ENCODE results near the gene BCAS1.

The BCAS1 gene

DNA sequence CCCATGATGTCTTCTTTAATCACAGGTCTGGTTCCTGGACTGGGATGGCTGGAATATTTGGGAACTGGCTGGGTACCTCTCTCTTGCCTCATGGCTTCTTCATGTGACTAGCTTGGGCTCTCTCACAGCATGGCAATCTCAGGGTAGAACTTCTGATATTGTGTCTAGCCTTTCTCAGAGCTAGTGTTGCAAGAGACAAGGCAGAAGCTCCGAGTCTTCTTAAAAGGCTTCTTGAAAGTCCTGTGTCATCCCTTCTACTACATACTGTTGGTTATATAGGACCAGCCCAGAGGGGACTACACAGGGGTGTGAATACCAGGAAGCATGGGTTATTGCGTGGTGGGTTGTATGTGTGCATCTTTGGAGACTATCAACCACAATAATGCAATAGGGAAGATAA, 23.3 kb downstream of the BCAS1 start:
- DNase-seq: no peak

DNA sequence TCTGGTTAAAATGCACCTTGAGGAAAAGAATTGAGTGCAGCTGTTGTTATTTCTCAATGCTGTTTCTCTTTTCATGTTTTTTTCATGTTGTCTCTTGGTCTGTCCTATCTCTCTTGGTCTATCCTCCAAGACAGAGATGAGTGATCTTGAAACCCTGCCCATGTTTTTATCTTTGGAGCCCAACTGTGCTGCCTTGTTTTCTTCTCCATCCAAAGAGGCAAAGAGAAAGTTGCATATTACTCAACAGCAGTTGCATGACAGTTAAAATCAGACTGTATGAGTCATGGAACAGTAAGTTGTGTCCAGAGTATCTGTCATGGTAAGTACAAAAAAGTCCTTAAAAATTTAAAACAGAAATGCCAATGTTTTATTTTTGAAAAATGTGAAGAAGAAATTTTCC, 26.2 kb downstream of the BCAS1 start:
- peak; percentile 36 for DNase-seq

DNA sequence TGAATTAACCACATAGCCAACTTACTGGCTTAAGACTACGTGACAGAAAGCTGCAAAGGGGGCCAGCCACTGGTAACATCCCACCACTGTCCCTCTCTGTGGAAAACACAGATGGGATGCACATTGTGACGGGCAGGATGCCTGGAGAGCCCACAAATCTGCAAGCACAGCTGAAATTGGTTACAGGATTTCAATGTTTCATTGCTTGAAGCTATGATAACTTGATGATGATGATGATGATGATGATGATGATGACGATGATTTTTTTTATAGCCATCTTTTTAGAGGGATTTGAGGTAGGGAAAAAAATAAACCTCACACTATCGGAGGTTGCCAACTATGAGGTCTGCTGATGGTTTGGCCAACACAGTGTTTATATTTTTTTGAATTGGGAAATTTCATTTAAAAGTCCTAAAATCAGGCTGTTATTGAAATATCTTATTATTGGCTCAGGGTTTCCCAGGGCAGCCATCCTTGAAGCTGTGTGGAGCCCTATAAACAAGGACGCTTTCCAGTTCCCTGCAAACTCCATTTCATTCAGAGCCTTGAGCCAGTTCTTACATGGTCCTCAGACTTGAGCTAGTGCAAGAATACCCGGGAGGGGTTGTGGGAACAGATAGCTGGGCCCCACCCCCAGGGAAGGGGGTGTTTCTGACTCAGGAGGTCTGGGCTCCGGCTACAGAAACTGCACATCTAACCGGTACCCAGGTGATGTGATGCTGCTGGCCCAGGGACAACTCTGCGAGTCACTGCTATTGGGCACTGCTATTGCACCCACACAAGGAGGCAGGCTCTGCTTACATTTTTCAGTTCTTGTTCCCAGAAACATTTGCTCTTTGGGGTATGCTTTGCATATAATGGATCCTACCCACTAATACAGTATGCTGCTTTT, 27.1 kb downstream of the BCAS1 start:
- DNase-seq: no peak

DNA sequence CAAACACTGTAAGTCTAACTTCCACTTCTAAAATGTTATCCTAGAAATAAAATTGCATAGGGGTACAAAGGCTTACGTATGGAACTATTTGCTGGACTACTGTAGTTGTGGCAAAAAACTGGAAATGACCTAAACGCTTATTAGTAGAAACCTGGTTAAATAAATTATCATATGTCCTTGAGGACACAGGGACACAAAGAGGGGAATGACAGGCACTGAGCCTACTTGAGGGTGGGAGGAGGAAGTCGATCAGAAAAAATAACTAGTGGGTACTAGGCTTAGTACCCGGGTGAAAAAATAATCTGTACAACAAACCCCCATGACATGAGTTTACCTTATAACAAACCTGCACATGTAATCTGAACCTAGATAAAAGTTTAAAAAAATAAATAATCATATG, 28.4 kb downstream of the BCAS1 start:
- no peak for DNase-seq

DNA sequence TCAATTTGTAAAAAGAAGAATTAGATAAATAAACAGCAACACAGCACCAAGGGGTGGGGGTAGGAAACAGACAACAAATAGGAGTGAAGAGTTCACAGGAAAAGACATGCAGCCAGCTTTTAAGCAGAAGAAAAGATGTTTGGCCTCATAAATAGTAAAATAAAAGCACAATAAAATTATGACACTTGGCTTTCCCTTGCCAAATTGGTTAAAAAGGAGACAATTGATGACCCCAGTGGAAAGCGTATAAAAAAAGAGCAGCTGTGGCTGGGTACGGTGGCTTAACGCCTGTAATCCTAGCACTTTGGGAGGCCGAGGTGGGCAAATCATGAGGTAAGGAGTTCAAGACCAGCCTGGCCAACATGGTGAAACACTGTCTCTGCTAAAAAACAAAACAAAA, 29.1 kb downstream of the BCAS1 start:
- no peak for DNase-seq

DNA sequence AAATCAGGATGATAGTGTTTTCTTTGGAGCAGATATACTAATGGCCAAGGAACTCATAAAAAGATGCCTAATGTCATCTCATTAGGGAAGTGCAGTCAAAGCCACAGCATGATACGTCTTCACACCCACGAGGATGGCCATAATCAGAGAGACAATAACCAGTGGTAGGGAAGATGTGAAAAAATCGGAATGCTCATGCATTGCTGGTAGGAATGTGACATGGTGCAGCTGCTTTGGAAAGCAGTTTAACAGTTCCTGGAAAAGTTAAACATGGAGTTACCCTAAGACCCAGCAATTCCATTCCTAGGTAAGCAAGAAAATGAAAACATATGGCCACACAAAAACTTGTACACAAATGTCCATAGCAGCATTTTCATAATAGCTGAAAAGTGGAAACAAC, 29.9 kb downstream of the BCAS1 start:
- DNase-seq: no peak

DNA sequence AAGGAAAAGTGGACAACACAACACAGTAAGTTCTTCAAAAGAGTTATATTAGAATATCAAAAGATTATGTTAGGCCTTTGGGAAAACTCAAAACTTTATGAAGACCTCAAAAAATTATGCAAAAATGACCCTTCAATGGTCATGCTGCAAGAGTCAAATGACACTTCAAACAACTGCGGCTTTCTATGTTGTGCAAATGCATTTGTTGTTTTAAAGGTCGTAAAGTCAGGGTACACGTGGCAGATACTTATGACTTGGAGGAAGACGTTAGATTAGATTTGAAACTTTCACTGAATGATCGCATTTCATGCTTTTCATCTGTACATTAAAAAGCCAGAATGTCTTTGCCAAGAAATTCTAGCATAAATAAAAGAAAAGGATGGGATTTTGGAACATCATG, 31.4 kb downstream of the BCAS1 start:
- DNase-seq: no peak

DNA sequence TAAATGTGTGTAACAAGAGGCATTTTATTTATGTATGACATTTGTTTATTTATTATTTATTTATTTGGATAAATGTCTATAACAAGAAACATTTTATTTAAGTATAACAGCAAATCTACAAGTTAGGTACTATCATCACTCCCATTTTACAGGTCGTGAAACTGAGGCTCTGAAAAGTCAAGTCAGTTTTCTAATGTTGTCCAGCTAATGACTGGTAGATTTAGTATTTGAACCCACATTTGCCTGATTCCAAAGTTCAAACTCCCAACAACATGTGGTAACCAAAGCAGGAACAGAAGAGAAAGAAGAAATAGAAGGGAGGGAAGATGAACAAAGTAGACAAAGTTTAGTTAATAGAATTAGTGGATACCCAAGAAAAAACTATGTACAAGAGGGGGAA, 32.9 kb downstream of the BCAS1 start:
- no peak for DNase-seq

DNA sequence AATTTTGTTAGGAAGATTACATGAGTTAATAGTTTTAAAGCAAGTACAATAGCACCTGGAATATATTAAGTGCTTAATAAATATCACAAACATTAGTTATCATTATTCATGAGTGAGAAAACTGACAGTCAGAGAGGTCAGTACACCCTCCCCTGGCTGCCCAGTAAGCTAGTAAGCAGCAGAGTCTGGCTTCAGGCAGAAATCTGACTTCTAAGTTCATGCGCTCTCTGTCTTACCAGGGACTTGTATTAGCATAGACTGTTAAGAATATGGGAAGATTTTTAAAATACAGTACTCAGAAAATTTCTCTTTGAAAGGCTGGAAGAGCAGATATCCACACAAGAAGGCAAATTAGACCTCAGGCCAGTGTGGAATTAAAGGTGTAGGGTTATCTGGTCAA, 40.8 kb downstream of the BCAS1 start:
- no peak for DNase-seq

DNA sequence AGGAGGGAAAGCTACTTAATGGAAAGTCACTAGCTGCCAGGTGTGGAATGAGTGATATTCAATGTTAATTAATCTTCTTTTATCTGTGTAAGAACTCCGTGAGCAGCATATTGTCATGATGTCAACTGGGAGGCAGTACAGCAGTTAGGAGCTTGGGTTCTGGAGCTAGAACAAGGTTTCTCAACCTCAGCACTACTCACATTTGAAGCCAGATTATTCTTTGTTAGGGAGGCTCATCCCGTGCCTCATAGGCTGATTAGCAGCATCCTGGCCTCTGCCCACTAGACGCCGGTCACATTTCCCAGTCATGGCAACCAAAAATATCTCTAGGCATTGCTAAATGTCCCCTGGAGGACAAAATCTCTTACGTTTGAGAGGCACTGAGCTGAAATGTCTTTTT, 41.2 kb downstream of the BCAS1 start:
- DNase-seq: no peak

DNA sequence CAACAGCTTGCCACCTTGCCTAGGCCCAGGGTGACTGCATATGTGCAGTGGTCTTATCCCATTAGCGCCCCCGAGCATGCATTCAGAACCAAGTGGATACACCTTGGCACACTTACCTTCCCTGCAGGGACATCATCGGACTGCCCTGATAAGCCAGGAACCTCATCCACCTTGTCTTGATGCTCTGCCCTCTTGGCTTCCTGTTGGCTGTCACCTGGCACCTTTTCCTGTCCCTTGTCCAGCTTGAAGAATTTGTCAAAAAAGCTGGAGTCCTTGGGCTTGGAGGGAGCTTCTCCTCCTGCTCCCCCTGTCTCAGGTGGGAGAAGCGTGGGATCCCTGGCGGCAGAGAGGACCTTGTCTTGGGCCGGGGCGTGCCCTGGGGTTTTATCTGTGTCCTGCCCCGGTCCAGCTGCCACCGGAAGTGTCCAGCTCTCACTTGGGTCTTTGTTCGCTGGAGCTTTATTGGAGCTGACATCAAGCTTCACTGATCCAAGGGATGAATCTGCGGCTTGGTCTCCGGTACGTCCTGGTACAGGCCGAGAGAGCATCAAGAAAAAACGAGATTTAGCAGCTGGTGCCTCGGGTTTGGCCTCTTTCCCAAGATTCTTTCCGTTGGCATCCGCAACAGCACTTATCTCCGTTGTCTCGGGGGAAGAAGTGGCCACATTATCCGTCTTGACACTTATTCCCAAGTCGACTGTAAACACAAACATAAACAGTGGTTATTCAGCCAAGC, 42.0 kb downstream of the BCAS1 start:
- no peak for DNase-seq

DNA sequence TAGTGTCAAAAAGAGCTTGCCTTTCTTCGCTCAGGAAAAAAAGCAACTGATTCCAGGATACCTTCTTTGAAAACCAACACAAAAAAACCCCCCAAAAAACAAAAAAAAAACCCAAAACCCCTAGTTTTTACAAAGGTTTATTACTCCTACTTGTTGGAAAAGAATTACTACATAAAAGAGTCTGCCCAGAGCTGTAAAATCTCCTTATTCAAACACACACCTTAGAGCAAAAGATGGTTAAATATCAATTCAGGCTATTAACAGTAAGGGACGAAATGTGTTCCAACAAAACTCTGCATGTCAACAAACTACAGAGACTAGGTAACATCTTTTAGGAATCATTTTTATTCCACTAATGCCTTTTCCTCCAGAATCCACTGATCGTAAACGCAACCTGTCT, 42.7 kb downstream of the BCAS1 start:
- DNase-seq: no peak

DNA sequence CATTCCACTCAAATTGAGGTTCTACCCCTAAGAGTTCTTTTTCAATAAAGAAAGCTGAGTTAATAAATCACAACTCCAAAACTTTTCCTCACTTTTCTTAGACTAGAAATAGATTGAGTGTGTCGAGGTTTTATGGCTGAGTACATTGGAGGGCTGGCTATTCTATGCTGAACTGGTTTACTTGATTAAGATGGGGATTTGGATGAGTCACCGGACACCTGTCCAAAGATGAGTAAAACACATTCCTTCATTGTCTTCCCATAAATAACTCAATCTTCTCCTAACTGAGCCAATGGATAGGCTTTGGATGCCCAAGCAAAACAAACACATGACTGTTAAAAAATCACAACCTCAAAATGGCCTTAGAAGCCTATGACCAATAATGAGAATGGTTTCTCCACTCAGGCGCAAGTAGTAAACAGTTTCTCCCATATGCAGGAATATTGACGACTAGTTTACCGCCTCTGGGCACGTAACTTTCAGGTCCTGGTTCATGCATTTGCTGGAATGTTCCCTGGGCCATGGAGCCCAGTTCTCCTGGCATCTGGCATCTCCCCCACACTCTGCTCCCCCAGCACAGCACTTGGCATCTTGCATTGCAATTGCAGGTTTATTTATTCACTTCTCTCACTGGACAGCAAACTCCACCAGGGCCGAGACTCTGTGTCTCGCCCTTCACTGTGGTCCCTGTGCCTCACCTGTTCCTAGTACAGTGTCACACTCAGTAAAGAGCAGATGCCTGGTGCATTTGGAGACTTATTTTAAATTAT, 43.9 kb downstream of the BCAS1 start:
- peak; percentile 83 for DNase-seq

DNA sequence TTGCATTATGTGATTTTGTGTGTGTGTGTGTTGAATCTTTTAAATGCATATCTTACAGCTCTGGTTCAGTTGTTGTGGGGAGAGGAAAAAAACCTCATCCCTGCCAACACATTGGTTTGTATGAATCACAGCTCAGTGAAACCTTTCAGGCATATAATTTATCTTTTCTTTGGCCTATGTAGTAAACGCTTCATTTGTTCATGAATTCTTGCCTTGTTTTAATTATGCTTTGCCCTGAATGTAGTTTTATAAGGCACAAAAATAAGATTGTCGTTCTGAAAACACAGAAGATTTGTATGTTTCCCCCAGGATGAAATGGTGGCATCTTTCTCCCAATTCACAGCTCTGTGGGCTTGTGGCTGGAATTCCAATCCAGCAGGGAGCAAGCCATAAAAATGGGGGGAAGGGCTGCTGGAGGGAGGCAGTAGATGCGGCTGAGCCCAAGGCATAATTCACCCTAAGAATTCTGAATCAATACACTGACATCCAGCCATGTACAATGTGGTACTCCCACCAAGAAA, 45.1 kb downstream of the BCAS1 start:
- DNase-seq: peak; percentile 91

DNA sequence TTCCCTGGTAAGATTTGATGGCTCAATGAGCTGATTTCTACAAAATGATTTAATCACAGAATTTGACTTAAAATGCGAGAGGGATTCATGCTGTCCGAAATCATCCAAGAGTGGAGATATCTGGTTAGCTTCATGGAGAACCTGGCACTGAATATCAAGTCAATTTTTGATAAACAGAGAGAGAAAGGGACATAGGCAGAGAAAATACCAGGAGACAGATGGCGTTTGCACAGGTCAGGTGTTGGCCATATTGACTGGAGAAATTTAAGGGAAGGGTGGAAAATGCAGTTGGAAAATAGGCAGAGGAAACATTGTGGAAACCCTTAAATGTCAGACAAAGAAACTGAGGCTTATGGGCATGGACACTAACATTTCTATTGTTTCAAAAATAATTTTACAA, 47.0 kb downstream of the BCAS1 start:
- no peak for DNase-seq

DNA sequence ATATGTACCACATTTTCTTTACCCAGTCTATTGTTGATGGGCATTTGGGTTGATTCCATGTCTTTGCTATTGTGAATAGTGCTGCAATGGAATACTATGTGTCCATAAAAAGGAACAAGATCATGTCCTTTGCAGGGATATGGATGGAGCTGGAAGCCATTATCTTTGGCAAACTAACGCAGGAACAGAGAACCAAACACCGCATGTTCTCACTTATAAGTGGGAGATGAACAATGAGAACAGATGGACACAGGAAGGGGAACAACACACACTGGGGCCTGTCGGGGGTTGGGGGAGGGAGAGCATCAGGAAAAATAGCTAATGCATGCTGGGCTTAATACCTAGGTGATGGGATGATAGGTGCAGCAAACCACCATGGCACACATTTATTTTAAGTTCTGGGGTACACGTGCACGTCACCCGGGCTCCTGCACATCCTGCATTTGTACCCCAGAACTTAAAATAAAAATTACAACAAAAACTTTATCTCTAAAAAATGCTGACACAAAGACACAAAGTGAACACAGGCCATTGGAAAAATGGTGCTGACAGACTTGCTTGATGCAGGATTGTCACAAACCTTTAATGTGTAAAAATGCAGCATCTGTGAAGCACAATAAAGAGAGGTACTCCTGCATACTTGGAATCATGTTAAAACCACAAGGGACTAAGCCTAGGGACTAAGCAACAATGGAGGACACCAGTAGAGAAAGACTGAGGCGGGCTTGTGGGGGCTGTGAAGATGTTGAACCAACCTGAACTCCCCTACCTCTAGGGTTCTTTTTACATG, 48.8 kb downstream of the BCAS1 start:
- DNase-seq: no peak

DNA sequence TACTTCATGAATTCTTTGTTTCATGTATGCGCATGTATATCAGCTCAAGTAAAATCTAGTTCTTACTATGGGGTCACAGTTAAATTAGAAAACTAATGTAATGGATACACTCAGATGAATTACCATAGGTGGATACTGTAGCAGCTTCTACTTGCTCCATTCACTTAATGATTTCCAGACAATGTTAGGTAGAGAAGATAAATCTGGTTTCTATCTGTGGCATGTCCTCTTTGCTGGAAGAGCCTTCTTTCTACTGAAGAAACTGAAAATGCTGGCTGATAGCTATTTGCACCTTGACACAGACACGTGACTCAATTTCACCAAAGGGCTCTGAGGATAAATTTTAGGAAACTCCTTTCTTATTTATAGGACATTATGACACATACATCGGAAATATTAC, 49.5 kb downstream of the BCAS1 start:
- no peak for DNase-seq

DNA sequence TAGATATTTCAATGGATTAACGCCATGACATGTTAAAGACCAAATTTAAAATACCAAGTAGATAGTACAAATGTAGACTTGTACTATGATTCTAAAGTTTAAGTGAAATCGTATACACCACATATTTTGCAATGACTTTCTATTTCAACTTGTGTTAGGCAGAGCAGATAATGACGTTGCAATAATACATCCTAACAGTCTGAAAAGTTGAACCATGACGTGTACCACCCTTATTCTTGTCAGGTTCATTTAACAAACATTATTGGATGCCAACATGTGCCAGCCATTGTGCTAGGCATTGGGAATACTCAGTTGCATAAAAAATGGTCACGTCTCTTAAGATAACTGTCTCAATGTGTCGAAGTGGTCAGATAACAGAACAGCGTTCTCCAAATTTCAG, 50.0 kb downstream of the BCAS1 start:
- DNase-seq: no peak

DNA sequence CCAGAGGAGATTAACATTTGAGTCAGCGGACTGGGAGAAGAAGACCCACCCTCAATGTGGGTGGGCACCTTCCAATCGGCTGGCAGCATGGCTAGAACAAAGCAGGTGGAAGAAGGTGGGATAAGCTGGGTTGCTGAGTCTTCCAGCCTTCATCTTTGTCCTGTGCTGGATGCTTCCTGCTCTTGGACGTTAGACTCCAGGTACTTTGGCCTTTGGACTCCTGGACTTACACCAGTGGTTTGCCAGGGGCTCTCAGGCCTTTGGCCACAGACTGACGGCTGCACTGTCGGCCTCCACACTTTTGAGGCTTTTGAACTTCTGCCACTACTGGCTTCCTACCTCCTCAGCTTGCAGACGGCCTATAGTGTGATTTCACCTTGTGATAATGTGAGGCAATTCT, 50.8 kb downstream of the BCAS1 start:
- no peak for DNase-seq

DNA sequence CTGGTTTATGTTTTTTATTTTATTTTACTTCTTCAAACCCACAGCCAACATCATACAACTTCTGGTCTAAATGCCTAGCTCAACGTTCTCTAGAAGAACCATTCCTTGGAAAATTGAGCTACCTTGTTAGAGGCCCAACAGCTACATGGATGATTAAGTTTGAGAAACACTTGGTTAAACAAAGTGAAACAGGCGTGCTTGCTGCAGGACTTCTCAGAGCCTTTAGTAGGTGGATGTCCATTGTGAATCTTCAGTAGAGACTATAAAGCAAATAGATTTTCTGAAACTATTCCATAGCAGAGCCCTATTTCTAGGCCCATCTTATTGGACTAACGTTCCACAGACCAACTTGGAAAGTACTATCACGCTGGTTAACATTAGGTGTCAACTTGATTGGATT, 51.3 kb downstream of the BCAS1 start:
- no peak for DNase-seq

DNA sequence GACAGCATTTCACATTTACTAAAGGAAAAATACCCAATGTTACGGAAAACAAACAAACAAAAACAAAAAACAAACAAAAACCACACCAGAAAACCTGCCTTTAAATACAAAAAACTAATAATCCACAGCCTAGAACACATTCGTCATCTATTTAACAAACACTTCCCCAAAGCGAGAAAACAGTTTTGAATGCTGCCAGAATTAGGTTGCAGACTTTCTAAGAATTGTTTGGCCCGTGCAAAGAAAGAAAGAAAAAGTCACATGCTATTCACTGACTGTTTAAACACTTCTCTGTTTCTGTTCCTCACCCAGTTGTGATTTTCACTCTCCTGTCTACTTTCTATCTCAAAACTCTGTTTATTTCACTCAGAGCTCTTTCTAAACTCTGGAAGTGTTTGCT, 52.5 kb downstream of the BCAS1 start:
- no peak for DNase-seq

DNA sequence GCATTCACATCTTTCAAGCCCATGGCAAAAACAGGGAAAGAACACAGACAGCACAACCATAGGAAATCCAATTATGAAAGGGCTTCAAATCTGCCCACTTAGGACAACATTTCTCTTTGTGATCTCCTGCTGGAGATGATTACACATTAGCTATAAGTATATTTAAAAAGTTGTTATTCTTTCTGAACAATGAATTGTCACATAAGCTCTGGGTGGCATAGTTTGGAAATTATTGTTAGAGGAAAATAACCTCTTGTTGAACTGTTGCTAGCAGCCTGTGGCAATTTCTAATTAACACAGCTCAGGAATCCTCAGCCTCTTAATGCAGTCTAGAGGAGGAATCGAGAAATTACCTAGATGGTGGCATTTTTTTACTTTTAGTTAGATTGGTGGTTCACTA, 54.9 kb downstream of the BCAS1 start:
- no peak for DNase-seq

Data from kidney glomerular epithelial cell (primary cell).